Measurements from ENCODE around the gene ADTRP. TPM values are rescaled to one million over a fixed set of nuclear protein-coding genes. Genes with fewer than 3 reads are reported as not detected.

ADTRP gene
- total RNA-seq, 1 donor from 2014 or later, result 2.3 TPM

Other genes starting within 250 kb of the ADTRP start
- gene TMEM170B, start 241.1 kb downstream of the ADTRP start, total RNA-seq, result 13.5 TPM
- gene HIVEP1, start 233.5 kb upstream of the ADTRP start, total RNA-seq, result 27.3 TPM

All from mesenteric fat pad (tissue), 1 donor.